AG04449 (cell line): ENCODE data around the gene RPS21.

Experiments used
- CTCF ChIA-PET: fragments of 350-600 bp; formaldehyde crosslinking; extraction: SDS; loops from one replicate; lab custom pipeline; 2021; ENCODE audit warnings: antibody characterized with exemption; lab: Yijun Ruan, JAX
- POLR2A ChIA-PET: fragments of 400-600, 350-600 bp; formaldehyde crosslinking; extraction: SDS; loops from one replicate; lab custom pipeline; 2020; ENCODE audit warnings: antibody characterized with exemption, inconsistent platforms; lab: Yijun Ruan, JAX
- DNase-seq: peaks from one replicate; pipeline ENCODE4 v3.0.0-alpha.2; 2010; ENCODE audit warnings: low read depth, low spot score
- H3K4me3 ChIP-seq: 2 replicates; pipeline ENCODE4 v1.5.1; 2011; ENCODE audit warnings: low read depth, mild to moderate bottlenecking, control low read depth, low read length
- CTCF ChIP-seq: IDR thresholded peaks from one replicate; pipeline ENCODE4 v1.5.1; 2011; ENCODE audit warnings: mild to moderate bottlenecking, moderate library complexity, low read length, control low read depth, inconsistent platforms; ENCODE audit not compliant: insufficient read depth; ENCODE audit errors: missing control alignments

RPS21 gene

GRCh38 chr20:62428396-62429295 lies 41.7 kb downstream of the RPS21 start:
- CTCF ChIA-PET = no interaction called here

GRCh38 chr20:62429455-62430310 lies 42.8 kb downstream of the RPS21 start:
- no peak for TF ChIP-seq CTCF
- no peak overlapping the region for H3K4me3 ChIP-seq
- ChIA-PET CTCF (no interaction called here), POLR2A (no interaction called here)
- DNase-seq = no peak

More at GRCh38 chr20:62428396-62429295, 41.7 kb downstream of the RPS21 start:
- no peak for DNase-seq
- no peak overlapping the region for H3K4me3 ChIP-seq
- POLR2A ChIA-PET = no interaction called here
- TF ChIP-seq CTCF = no peak

GRCh38 chr20:62430311-62430853 lies 43.5 kb downstream of the RPS21 start:
- CTCF ChIA-PET = interaction anchor here (1.3 kb wide), 1 partner anchor 20 kb away, joined by 3 read pairs; no protein-coding TSS in a partner anchor

GRCh38 chr20:62430866-62431447 lies 44.1 kb downstream of the RPS21 start:
- no peak for DNase-seq
- no peak overlapping the region for H3K4me3 ChIP-seq
- CTCF ChIA-PET = interaction anchor here (1.3 kb wide), 1 partner anchor 21 kb away, joined by 3 read pairs; no protein-coding TSS in a partner anchor
- TF ChIP-seq CTCF = no peak
- POLR2A ChIA-PET = no interaction called here

More at GRCh38 chr20:62430311-62430853, 43.5 kb downstream of the RPS21 start:
- POLR2A ChIA-PET = no interaction called here
- DNase-seq = no peak
- no peak overlapping the region for H3K4me3 ChIP-seq
- no peak for TF ChIP-seq CTCF

GRCh38 chr20:62433658-62434497 lies 47.0 kb downstream of the RPS21 start:
- POLR2A ChIA-PET = no interaction called here
- no peak for TF ChIP-seq CTCF
- CTCF ChIA-PET = interaction anchor here (1.2 kb wide), 1 partner anchor 9 kb away, joined by 3 read pairs; no protein-coding TSS in a partner anchor
- H3K4me3 ChIP-seq = no peak overlapping the region
- DNase-seq = no peak
